ENCODE data around the gene HOXB1.
"Not testable (repeated sequence)": the region's sequence is repeated elsewhere in the genome, so short reads cannot be mapped to it uniquely, and the experiment has no call there.

Gene HOXB1

GRCh38 chr17:48515925-48516900 is 14.6 kb downstream of the HOXB1 start:
- no peak for DNase-seq

GRCh38 chr17:48514477-48514876 is 16.3 kb downstream of the HOXB1 start:
- no peak for DNase-seq

- no peak for DNase-seq
Measured at GRCh38 chr17:48513666-48514455, 16.9 kb downstream of the HOXB1 start.

GRCh38 chr17:48513097-48513496 is 17.7 kb downstream of the HOXB1 start:
- DNase-seq = peak; percentile 41

- DNase-seq = no peak
Measured at GRCh38 chr17:48510761-48511604, 19.8 kb downstream of the HOXB1 start.

GRCh38 chr17:48510381-48510760 is 20.4 kb downstream of the HOXB1 start:
- no peak for DNase-seq

- DNase-seq = not testable (repeated sequence)
Measured at GRCh38 chr17:48509708-48510107, 21.1 kb downstream of the HOXB1 start.

- DNase-seq = no peak
Measured at GRCh38 chr17:48506246-48506645, 24.6 kb downstream of the HOXB1 start.

- peak; percentile 80 for DNase-seq
Measured at GRCh38 chr17:48505788-48506187, 25.0 kb downstream of the HOXB1 start.

GRCh38 chr17:48504953-48505352 is 25.9 kb downstream of the HOXB1 start:
- DNase-seq = no peak

GRCh38 chr17:48503747-48504146 is 27.1 kb downstream of the HOXB1 start:
- no peak for DNase-seq

GRCh38 chr17:48502901-48503300 is 27.9 kb downstream of the HOXB1 start:
- DNase-seq = no peak

GRCh38 chr17:48502312-48502711 is 28.5 kb downstream of the HOXB1 start:
- DNase-seq = no peak

GRCh38 chr17:48500435-48501426 is 30.1 kb downstream of the HOXB1 start:
- peak; percentile 76 for DNase-seq

- DNase-seq = no peak
Measured at GRCh38 chr17:48499735-48500434, 30.9 kb downstream of the HOXB1 start.

GRCh38 chr17:48499248-48499647 is 31.6 kb downstream of the HOXB1 start:
- no peak for DNase-seq

GRCh38 chr17:48498164-48498850 is 32.5 kb downstream of the HOXB1 start:
- DNase-seq = no peak

GRCh38 chr17:48497103-48497502 is 33.7 kb downstream of the HOXB1 start:
- DNase-seq = no peak

GRCh38 chr17:48494335-48494734 is 36.5 kb downstream of the HOXB1 start:
- no peak for DNase-seq
